Stimulated activated CD4-positive, alpha-beta T cell treated with anti-CD3 and anti-CD28 coated beads, Interleukin-15, amount 100 ng/mL, for 1 hour (primary cell): ENCODE data around the gene TCEANC.
"Not testable (repeated sequence)": the region's sequence is repeated elsewhere in the genome, so short reads cannot be mapped to it uniquely, and the experiment has no call there.

Experiments used
- DNase-seq, 2 donors: peaks; one replicate each; pipeline ENCODE4 v3.0.0-alpha.2; 2020; ENCODE audit warnings: low read depth in 1 of 2, low spot score in 1 of 2

Gene TCEANC

GRCh38 chrX:13652850-13653693 lies at the start of gene TCEANC:
Gene TCEANC, plus strand, starts transcription at chrX:13653141. Its CDS starts 9,368 bp downstream, at chrX:13662509.
- peak; percentile 79 to 81 for DNase-seq

GRCh38 chrX:13605611-13606010 lies 47.3 kb upstream of the TCEANC start:
- DNase-seq, result no peak

- no peak for DNase-seq
These were observed 45.5 kb upstream of the TCEANC start for GRCh38 chrX:13607331-13607995.

GRCh38 chrX:13607996-13608365 lies 45.0 kb upstream of the TCEANC start:
- no peak for DNase-seq

- no peak for DNase-seq
These were observed 38.8 kb upstream of the TCEANC start for GRCh38 chrX:13614154-13614553.

DNA sequence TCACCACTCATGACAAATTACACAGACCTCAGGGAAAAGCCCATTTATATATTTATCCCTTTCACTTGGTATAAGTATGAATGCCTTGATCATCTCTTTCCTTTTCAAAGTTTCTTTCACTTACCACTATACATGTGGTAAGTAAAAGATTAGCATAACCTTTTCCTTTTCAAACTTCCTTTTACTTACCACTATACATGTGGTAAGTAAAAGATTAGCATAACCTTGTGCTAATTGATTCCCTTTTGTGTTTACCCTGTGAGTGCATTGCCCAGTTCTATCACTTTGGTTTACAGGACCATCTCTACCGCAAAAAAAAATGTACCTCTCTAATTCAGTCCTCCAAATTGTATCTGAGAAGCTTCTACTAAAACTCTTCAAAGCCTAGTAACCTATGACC lies 32.7 kb upstream of the TCEANC start:
- no peak for DNase-seq

GRCh38 chrX:13622401-13622964 lies 30.5 kb upstream of the TCEANC start:
- no peak for DNase-seq

- no peak for DNase-seq
These were observed 25.6 kb upstream of the TCEANC start for GRCh38 chrX:13627306-13627705.

DNA sequence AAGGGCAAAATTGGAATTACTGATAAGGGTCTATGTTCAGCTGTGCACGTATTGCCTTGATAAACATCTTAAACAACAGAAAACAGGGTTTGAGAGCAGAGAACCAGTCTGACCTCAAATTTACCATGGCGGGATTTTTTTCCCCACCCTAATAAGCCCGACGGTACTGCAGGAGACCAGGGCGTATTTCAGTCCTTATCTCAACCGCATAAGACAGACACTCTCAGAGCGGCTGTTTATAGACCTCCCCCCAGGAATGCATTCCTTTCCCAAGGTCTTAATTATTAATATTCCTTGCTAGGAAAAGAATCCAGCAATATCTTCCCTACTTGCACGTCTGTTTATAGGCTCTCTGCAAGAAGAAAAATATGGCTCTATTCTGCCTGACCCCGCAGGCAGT lies 15.7 kb upstream of the TCEANC start:
- not testable (repeated sequence) for DNase-seq

GRCh38 chrX:13638021-13638420 lies 14.9 kb upstream of the TCEANC start:
- DNase-seq, result no peak

- DNase-seq, result no peak
These were observed 14.1 kb upstream of the TCEANC start for GRCh38 chrX:13638826-13639225.

DNA sequence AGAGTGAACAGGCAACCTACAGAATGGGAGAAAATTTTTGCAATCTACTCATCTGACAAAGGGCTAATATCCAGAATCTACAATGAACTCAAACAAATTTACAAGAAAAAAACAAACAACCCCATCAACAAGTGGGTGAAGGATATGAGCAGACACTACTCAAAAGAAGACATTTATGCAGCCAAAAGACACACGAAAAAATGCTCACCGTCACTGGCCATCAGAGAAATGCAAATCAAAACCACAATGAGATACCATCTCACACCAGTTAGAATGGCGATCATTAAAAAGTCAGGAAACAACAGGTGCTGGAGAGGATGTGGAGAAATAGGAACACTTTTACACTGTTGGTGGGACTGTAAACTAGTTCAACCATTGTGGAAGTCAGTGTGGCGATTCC lies 11.3 kb upstream of the TCEANC start:
- DNase-seq, result not testable (repeated sequence)

DNA sequence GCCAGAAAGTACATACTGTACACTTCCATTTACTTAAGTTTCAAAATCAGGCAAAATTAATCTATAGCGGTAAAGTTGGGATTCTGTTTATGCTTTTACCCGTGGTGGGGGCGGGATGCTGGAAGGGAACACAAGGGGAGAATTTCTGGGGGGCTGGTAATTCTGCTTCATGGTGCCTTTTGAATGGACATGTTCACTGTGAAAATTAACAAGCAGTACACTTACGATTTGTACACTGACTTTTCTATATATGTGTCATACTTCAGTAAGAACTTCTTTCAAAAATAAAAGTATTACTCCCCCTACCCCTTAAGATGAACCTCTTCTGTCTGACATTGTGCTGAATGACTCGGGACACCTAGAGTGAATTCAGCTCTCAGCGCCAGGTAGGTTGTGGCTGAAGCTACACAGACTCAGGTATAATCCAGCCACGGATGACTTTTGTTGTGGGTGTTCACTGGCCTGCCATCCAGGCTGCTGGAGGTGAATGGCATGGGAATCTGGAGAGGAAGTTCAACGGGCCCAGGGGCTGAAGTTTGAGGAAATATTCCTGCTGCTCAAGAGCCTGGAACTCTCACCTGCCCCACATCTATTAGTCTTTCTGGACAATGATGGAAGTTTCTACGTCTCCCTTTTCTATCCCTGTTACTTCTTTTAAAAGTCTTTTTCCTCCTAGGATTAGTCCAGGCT lies 7.3 kb upstream of the TCEANC start:
- DNase-seq, result no peak

DNA sequence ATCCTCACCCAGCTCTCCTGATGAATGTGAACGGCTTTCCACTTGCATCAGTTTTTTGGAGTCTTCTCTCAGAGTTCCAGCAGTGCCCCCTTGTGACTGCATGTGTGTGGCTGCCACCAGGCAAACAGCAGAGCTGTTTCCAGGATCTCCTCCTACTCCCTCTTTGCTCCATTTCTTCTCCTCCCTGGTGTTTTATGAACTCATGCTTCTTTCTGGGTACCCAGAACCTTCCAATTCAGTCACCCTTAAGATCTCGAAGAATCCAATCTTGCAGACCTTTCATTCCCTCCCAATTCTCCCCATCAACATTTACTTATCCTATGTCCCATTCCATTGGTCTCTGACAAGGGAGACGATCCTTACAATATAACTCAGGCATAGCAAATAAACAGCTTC lies 6.8 kb upstream of the TCEANC start:
- no peak for DNase-seq

DNA sequence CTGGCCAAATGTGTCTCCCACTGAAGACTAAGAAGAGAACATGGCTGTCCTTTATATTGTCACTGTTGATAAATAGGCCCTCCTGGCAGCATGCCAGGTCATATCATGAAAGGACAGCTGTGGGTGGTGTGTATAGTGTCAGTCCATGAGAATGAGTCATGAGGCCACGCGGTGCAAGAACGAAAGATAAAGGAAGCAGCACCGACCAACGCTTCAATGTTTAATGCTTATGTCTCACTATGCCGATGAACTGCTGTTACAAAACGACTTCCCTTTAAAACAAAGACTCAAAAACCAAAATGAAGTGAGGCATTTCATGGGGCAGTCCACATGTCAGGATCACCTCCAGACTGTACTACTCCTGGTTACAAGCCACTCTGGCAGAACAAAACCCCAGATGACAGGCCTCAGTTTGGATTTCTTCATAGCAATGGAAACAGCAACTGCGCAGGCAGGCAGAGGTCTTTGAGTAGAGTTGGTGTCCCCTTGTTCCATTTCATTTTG lies 5.2 kb upstream of the TCEANC start:
- peak; percentile 6 to 17 for DNase-seq

DNA sequence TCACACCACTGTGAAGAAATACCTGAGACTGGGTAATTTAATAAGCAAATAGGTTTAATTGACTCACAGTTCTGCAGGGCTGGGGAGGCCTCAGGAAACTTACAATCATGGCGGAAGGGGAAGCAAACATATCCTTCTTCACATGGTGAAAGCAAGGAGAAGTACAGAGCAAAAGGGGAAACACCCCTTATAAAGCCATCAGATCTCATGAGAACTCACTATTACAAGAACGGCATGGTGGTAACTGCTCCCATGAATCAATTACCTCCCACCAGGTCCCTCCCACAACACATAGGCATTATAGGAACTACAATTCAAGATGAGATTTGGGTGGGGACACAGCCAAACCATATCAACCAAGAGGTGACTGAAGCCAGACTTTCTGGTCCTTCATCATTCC lies 4.6 kb upstream of the TCEANC start:
- not testable (repeated sequence) for DNase-seq

DNA sequence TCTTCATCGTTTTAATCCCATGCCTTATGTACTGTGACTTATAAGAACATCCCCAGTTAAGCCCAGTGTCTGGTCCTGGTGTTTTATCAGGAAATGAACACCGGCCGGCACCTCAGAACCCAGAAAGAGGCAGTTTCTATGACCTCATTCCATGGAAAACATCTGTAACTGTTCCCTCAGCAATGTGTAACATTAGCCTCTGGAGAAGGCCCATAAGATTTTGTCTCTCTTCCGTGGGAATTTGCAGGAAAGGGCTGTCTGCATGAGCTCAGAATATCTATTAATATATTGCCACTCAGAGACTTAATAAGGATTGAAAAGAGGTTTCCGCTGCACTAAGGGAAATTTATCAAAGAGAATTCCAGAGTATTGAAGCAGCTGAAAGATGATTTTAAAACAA lies 3.1 kb upstream of the TCEANC start:
- DNase-seq, result no peak

DNA sequence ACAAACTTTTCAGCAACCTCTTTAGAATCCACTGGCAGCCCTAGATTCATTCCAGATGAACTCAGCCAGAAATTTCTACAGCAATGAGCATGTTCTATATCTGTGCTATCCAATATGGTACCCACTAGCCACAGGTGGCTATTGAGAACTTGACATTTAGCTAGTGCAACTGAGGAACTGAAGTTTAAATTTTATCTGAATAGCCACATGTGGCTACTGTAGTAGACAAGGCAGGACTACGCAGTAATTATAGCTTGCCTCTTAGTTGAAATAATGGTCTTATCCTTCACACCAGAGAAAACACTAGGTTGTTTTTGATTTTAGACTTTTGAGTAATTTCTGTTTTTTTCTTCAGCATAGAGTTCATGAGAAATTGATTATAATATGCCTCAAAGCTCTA lies 2.6 kb upstream of the TCEANC start:
- DNase-seq, result no peak

DNA sequence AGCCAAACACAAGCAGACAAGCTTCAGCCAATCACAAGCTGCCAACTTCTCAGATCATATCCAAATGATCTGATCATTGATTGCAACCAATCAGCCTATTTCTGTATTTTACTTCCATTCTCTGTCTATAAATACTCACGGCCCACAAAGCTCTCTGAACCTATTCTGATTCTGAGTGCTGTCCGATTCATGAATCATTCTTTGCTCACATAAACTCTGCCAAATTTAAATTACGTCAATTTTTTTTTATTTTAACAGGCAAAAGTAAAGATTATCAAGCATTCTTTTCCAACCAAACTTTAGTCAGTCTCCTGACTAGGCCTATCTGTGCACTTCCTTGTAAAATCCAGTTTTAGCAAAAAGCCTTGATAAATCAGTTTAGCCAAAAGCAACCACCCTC lies 1.8 kb upstream of the TCEANC start:
- DNase-seq, result no peak

GRCh38 chrX:13652287-13652793 lies 601 bp upstream of the TCEANC start:
- no peak for DNase-seq

- DNase-seq, result no peak
These were observed 1.2 kb downstream of the TCEANC start for GRCh38 chrX:13654116-13654515.
